ENCODE data around the gene RTN4IP1.

Gene RTN4IP1

GRCh38 chr6:106522562-106523250 is 106.6 kb downstream of the RTN4IP1 start:
- no peak for DNase-seq (ENCODE audit: low read depth in 2 of 2)

Measured in stimulated activated CD4-positive, alpha-beta T cell treated with anti-CD3 and anti-CD28 coated beads, Interleukin-15, amount 100 ng/mL, for 48 hours (primary cell).